ENCODE measurements around the gene CIITA. TPM values are rescaled to one million over a fixed set of nuclear protein-coding genes. Genes with fewer than 3 reads are reported as not detected.

CIITA gene
- total RNA-seq, 1 donor from 2014 or later: under 0.01 TPM

GRCh38 chr16:10878328-10878643, 1.3 kb downstream of the CIITA start:
- no peak for DNase-seq (ENCODE audit: low spot score in 2 of 2)
- FAIRE-seq: no peak

- peak in 1 of 2 donors; percentile 66 for DNase-seq (ENCODE audit: low spot score in 2 of 2)
- no peak for FAIRE-seq
These were observed 1.9 kb downstream of the CIITA start for GRCh38 chr16:10878644-10879501.

GRCh38 chr16:10879681-10880589, 2.9 kb downstream of the CIITA start:
- no peak for FAIRE-seq

GRCh38 chr16:10880594-10881452, 3.8 kb downstream of the CIITA start:
- DNase-seq (ENCODE audit: low spot score in 2 of 2): no peak
- FAIRE-seq: no peak

More at GRCh38 chr16:10879681-10880589, 2.9 kb downstream of the CIITA start:
- DNase-seq (ENCODE audit: low spot score in 2 of 2): no peak

DNA sequence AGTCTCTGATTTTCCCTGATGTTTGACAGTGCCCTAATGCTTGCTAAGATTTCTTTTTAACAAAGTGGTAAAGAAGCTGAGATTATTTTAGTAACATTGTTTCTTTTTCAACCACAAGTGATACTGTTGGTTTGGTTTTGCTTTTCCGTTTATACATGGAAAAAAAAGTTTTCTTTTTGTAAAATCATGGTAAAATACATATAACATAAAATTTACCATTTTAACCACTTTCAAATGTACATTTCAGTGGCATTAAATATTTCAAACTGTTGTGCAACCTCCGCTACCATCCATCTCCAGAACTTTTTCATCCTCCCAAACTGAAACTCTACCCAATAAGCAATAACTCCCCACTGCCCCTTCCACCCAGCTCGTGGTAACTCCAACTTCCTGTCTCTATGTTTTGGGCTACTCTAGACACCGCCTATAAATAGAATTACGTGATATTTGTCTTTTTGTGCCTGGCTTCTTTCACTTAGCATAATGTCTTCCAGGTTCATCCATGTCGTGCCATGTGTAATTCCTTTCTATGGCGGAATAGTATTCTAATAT, 4.6 kb downstream of the CIITA start:
- no peak for FAIRE-seq
- no peak for DNase-seq (ENCODE audit: low spot score in 2 of 2)

- FAIRE-seq: no peak
- DNase-seq (ENCODE audit: low spot score in 2 of 2): no peak
These were observed 6.0 kb downstream of the CIITA start for GRCh38 chr16:10883004-10883403.

DNA sequence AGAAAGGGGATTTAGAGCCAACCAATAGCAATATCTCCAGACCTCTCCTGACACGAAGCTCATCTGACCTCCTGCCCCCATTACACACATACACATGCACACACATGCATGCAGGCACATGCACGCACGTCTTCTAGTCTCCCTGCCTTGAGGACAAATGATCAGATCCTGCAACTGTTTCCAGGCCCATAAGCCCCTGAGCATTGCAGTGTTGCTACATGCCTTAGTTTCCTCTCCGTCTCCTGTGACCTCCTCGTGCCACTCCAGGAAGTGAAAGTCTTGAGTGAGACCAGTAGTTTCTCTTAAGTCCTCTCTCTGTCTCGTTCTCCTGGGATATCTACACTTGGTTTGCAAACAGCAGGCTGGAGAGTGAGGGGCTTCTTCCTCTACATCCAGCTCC, 8.2 kb downstream of the CIITA start:
- DNase-seq (ENCODE audit: low spot score in 2 of 2) (no peak), FAIRE-seq (no peak)

DNA sequence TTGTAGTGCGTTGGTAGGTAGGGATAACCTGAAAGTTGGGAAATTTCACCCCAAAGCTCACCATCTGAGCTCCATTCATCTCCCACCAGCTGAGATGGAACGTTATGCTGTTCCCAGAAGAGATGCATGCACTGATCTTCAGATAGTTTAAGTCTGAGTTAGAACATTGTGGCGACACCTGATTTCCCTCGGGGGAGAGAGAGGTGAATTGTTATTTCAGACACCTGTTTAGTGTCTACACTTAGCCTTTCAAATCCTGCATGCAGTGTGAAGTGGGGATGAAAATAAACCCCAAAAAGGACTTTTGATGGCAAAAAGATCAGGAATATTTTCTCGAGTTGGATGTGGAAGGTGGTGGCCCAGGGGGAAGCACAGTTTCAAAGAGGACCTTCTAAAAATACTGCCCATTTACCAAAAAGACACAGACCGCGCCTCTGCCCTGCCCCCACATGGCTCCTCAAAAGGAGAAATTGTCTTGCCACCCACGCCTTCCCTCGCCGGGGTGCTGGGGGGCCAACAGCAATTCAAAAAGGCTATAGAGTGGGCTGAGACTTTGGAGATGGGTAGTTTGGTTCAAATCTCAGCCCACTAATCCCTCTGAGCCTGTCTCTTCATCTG, 11.4 kb downstream of the CIITA start:
- FAIRE-seq: no peak
- no peak for DNase-seq (ENCODE audit: low spot score in 2 of 2)

- DNase-seq (ENCODE audit: low spot score in 2 of 2) (no peak), FAIRE-seq (no peak)
These were observed 12.9 kb downstream of the CIITA start for GRCh38 chr16:10889855-10890254.

- FAIRE-seq: no peak
These were observed 15.8 kb downstream of the CIITA start for GRCh38 chr16:10892782-10893318.

GRCh38 chr16:10895053-10895946, 18.3 kb downstream of the CIITA start:
- DNase-seq (ENCODE audit: low spot score in 2 of 2) (no peak), FAIRE-seq (no peak)

More at GRCh38 chr16:10892782-10893318, 15.8 kb downstream of the CIITA start:
- DNase-seq (ENCODE audit: low spot score in 2 of 2): no peak

GRCh38 chr16:10896165-10896564, 19.2 kb downstream of the CIITA start:
- DNase-seq (ENCODE audit: low spot score in 2 of 2) (no peak), FAIRE-seq (no peak)

DNA sequence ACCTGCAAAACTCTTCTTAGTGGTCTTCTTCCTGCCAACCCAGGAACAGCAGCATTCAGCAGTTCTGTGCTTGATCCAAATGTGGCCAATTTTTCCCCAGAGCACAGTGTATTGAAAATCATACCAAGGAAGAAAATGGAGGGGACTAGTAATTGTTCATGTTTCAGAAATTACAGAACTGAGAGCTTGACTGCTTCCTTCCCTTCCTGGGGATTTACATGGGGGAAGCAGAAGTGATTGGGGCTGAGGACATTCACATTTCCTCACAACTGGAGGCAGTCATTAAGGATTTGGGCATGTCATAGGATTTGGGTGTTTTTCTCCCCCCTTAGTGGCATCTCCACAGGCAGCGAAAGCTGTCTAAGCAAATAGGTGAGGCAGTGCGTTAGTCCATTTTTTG, 19.7 kb downstream of the CIITA start:
- DNase-seq (ENCODE audit: low spot score in 2 of 2) (no peak), FAIRE-seq (no peak)

GRCh38 chr16:10897134-10897533, 20.1 kb downstream of the CIITA start:
- DNase-seq (ENCODE audit: low spot score in 2 of 2) (no peak), FAIRE-seq (no peak)

DNA sequence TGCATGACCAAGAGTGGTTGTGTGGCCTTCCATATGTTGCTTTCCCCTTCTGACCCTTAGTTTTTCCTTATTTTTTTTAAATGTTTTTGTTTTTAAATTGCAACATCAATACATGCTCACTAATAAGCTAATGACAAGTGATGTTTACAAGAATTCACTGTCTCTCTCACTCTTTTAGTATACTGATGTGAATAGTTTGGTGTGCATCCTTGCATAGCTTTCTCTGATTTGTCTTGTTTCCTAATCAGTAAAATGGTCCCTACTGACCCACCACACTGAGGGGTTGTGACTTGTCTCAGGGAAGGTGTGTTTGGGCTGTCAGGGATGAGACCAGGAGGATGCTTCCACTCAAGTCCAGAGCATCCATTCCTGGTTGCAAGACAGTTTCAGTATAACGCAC, 26.0 kb downstream of the CIITA start:
- DNase-seq (ENCODE audit: low spot score in 2 of 2) (no peak), FAIRE-seq (no peak)

GRCh38 chr16:10906482-10906881, 29.5 kb downstream of the CIITA start:
- FAIRE-seq: no peak

GRCh38 chr16:10906914-10907756, 30.1 kb downstream of the CIITA start:
- FAIRE-seq (no peak), DNase-seq (ENCODE audit: low spot score in 2 of 2) (peak in 1 of 2 donors; percentile 29)

More at GRCh38 chr16:10906482-10906881, 29.5 kb downstream of the CIITA start:
- no peak for DNase-seq (ENCODE audit: low spot score in 2 of 2)

DNA sequence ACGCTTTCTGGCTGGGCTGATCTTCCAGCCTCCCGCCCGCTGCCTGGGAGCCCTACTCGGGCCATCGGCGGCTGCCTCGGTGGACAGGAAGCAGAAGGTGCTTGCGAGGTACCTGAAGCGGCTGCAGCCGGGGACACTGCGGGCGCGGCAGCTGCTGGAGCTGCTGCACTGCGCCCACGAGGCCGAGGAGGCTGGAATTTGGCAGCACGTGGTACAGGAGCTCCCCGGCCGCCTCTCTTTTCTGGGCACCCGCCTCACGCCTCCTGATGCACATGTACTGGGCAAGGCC, 30.7 kb downstream of the CIITA start:
- DNase-seq (ENCODE audit: low spot score in 2 of 2) (no peak), FAIRE-seq (no peak)
